Measurements from ENCODE around the gene HDAC5.

The HDAC5 gene

GRCh38 chr17:44091200-44091997 lies 32.0 kb downstream of the HDAC5 start:
- Histone ChIP-seq H3K9me3 (ENCODE audit: insufficient read depth, low read depth, low read length) (no peaks in the 10 kb centered on the region), H3K4me1 (ENCODE audit: insufficient read depth, low read length, poor library complexity, severe bottlenecking) (peaks cover 15% of the 10 kb centered on the region), H3K27me3 (ENCODE audit: insufficient read depth, low read length, poor library complexity, severe bottlenecking) (no peaks in the 10 kb centered on the region), H3K79me2 (ENCODE audit: insufficient read depth, low read length) (0 out of 2 replicates have a peak, but pooled peaks cover 4% of the 10 kb centered on the region), H3K9ac (ENCODE audit: low read depth, low read length, poor library complexity, severe bottlenecking) (no peak overlapping the region), H3K4me2 (ENCODE audit: low read depth, low read length, poor library complexity, severe bottlenecking) (no peak overlapping the region), H3K9me2 (replicated peaks; ENCODE audit: low read depth, low read length) (no peaks in the 10 kb centered on the region), H3K36me3 (ENCODE audit: insufficient read depth, low read length) (peaks cover 32% of the 10 kb centered on the region; the same call in 1 of the 2 replicates), H4K20me1 (ENCODE audit: insufficient read depth, low read length, poor library complexity, severe bottlenecking) (peaks cover 6% of the 10 kb centered on the region), H3K4me3 (ENCODE audit: low read length, poor library complexity, severe bottlenecking) (no peak overlapping the region), H3F3A (ENCODE audit: low read depth) (no peaks in the 10 kb centered on the region), H2AFZ (ENCODE audit: low read length) (no peak overlapping the region)
- TF ChIP-seq EZH2phosphoT487 (IDR thresholded peaks at IDR 0.05; ENCODE audit: borderline replicate concordance) (no peak), CTCF (conservative IDR thresholded peaks at IDR 0.05; ENCODE audit: low read length) (no peak)

- Histone ChIP-seq H3F3A (ENCODE audit: low read depth) (no peaks in the 10 kb centered on the region), H3K4me2 (ENCODE audit: low read depth, low read length, poor library complexity, severe bottlenecking) (no peak overlapping the region), H4K20me1 (ENCODE audit: insufficient read depth, low read length, poor library complexity, severe bottlenecking) (no peaks in the 10 kb centered on the region), H3K9ac (ENCODE audit: low read depth, low read length, poor library complexity, severe bottlenecking) (no peak overlapping the region), H3K36me3 (ENCODE audit: insufficient read depth, low read length) (peaks cover 47% of the 10 kb centered on the region; the same call in 1 of the 2 replicates), H3K4me1 (ENCODE audit: insufficient read depth, low read length, poor library complexity, severe bottlenecking) (no peaks in the 10 kb centered on the region), H3K9me2 (replicated peaks; ENCODE audit: low read depth, low read length) (no peaks in the 10 kb centered on the region), H3K27me3 (ENCODE audit: insufficient read depth, low read length, poor library complexity, severe bottlenecking) (no peaks in the 10 kb centered on the region), H3K79me2 (ENCODE audit: insufficient read depth, low read length) (no peaks in the 10 kb centered on the region), H3K4me3 (ENCODE audit: low read length, poor library complexity, severe bottlenecking) (no peak overlapping the region), H2AFZ (ENCODE audit: low read length) (no peak overlapping the region), H3K9me3 (ENCODE audit: insufficient read depth, low read depth, low read length) (no peaks in the 10 kb centered on the region)
- TF ChIP-seq EZH2phosphoT487 (IDR thresholded peaks at IDR 0.05; ENCODE audit: borderline replicate concordance) (no peak), CTCF (conservative IDR thresholded peaks at IDR 0.05; ENCODE audit: low read length) (no peak)
These were observed 35.2 kb downstream of the HDAC5 start for GRCh38 chr17:44088254-44088653.

- Histone ChIP-seq H3K79me2 (ENCODE audit: insufficient read depth, low read length) (no peaks in the 10 kb centered on the region), H3K9ac (ENCODE audit: low read depth, low read length, poor library complexity, severe bottlenecking) (no peak overlapping the region), H3K36me3 (ENCODE audit: insufficient read depth, low read length) (peaks cover 53% of the 10 kb centered on the region; the same call in 1 of the 2 replicates), H4K20me1 (ENCODE audit: insufficient read depth, low read length, poor library complexity, severe bottlenecking) (no peaks in the 10 kb centered on the region), H2AFZ (ENCODE audit: low read length) (no peak overlapping the region), H3K9me2 (replicated peaks; ENCODE audit: low read depth, low read length) (no peaks in the 10 kb centered on the region), H3K4me1 (ENCODE audit: insufficient read depth, low read length, poor library complexity, severe bottlenecking) (no peaks in the 10 kb centered on the region), H3F3A (ENCODE audit: low read depth) (no peaks in the 10 kb centered on the region), H3K4me3 (ENCODE audit: low read length, poor library complexity, severe bottlenecking) (no peak overlapping the region), H3K4me2 (ENCODE audit: low read depth, low read length, poor library complexity, severe bottlenecking) (no peak overlapping the region), H3K9me3 (ENCODE audit: insufficient read depth, low read depth, low read length) (no peaks in the 10 kb centered on the region), H3K27me3 (ENCODE audit: insufficient read depth, low read length, poor library complexity, severe bottlenecking) (no peaks in the 10 kb centered on the region)
- TF ChIP-seq EZH2phosphoT487 (IDR thresholded peaks at IDR 0.05; ENCODE audit: borderline replicate concordance) (no peak), CTCF (conservative IDR thresholded peaks at IDR 0.05; ENCODE audit: low read length) (no peak)
These were observed 36.1 kb downstream of the HDAC5 start for GRCh38 chr17:44087319-44087718.

Measured in Loucy (cell line).